HG03095 (cell line): ENCODE measurements around the gene ANK3.
"Not testable (repeated sequence)": the region's sequence is repeated elsewhere in the genome, so short reads cannot be mapped to it uniquely, and the experiment has no call there.

ENCODE experiments used
- ATAC-seq: cut with Tn5 transposase; IDR thresholded peaks from one replicate; pipeline ENCODE4 v1.9.1; 2021; ENCODE audit warnings: moderate library complexity; ENCODE audit not compliant: unreplicated experiment

Gene ANK3

DNA sequence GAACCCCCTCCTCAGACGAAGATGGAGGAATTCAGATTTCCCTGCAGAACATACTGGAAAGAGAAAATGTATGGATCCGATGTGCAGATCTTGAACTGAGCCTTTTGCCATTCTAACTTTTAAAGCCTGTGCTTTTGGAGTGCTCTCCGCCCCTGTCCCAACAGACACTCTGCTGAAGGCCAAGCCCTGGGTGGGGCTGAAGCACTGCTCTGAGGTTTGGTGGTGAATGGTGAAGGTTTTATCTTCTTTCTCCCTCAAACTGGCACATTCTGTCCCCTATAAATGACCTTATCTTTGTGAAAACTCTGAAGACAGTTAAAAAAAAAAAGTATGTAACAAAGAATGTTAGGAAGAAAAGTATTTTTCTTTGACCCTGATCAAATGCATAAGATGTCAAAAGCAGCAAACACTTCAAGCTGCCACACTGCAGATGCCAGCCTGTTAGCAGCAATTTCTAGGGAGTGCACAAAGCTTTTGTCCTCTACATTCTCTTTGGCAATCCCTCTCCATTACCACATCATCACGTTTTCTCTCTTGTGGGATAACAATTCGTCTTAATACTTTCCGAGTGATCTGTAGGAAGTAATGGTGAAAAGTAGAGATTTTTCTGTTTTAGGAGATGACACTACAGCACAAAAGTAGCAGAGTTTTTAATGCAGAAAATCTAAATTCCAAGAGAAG lies 346.0 kb downstream of the ANK3 start:
- ATAC-seq, result no peak

DNA sequence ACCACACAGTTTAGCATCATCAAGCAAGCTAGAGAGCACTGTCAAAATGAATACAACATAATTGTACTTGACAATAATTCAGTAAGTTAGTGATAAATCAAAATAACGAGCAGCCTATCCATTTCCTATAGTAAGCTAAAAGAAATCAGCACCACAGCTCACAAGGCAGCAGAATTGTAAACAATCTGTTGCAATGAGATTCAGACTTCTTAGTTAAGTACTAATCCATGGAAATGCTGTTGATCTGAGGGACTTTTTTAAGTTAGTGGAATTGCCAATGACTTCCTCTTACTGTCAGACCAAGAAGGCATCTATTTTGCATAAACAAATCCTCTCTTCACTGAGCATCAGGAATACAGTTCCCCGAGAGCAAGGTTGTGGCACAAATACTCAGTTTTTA lies 346.8 kb downstream of the ANK3 start:
- ATAC-seq, result no peak

DNA sequence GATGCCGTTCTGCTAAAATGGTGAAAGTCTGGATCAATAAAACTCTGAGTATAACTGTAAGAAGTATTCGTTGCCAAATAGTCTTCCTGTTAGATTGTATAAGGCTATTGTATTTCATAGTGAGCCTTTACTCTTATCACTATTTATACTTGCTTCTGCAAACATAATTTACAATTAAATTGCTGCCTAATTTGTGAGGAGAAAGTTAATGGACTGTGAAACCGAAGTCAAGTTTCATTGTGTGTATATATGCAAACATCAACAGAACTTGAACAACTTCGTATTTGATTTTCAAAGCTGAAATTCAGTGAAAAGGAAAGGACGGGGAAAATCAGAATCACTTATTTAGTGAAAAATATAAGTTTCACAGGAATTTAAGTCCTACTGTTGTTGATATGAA lies 347.4 kb downstream of the ANK3 start:
- ATAC-seq, result no peak

DNA sequence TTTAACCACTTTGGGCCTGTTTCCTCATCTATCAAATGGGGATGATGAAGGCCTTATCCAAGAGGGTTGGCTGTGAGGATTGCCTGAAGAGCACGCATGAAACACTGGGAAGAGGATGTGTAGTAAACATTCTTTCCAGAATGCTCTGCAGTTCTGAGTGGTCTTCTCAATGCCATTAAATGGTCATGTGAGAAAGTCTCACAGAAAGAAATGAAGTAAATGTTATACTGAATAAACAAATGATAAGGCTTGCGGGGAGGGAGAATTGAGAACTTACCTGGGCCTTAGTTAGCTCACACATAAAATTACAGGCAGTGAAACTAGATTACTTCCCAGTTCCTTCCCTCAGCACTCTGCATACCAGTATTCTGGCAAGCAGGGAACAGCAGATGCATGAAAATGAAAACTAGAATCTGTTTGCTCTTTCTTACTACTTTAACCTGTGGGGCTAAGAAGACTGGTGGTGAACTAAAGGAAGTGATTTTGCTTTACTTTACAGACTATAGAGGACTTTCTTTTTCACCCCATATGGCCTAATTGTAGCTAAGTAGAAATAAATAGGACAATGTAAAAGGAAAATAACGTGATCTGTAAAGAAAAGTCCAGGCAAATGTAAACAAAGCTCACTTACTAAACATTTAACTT lies 348.1 kb downstream of the ANK3 start:
- ATAC-seq, result no peak

DNA sequence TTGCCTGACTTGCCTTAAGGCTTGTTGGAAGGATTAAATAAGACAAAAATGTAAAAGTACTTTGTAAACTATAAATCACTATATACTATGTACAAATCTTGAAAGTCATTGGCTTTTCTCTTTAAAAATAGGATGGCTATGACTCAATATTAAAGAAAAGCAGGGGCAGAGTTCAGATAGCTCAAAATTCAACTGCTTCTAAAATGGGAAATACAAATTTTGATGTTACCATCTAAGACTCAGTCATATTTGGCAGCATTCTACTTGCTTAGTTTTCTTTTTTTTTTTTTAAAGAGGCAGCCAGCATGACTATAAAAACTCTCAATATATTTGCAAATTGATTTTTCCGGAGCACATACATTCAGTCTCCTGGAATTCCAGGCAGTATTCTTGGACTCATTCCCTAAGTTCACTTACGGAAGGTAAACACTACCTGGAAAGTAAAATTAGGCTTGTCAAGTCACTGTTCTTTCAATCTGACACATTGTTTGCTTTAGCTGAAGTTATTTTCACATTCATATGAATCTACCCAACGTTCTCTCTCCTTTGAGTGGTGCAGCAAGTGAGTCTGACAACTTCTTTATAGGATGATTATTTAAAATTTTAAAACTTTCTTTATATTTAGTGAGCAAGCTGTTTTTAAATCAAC lies 349.5 kb downstream of the ANK3 start:
- ATAC-seq, result no peak

DNA sequence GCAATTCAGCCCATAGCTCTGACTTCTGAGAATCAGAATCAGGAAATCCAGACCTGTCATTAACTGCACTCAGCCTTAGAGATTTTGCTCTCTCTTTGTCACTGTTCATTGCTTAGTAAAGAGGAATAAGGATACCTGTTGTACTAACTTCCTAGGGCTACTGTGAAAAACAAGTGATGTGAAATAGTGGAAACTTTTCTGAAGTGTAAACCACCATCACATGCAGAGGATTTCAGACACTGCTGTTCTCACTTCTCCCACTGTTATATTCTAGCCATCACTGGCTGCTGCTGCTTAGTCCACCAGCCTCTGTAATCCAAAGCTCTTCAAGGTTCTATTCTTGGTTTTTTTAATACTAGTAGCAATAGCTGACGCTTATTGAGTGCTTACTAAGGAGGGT lies 353.7 kb downstream of the ANK3 start:
- no peak for ATAC-seq

DNA sequence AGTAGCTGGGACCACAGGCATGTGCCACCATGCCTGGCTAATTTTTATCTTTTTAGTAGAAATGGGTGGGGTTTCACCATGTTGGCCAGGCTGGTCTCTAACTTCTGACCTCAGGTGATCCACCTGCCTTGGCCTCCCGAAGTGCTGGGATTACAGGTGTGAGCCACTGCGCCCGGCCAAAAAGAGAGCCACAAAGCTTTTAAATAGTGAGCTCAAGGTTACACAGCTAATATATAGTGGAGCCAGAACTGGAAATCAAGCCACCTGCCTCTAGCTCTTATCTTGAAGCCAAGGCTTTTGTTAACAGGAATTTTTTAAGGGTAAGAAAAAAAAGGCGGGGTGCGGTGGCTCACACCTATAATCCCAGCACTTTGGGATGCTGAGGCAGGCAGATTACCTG lies 354.3 kb downstream of the ANK3 start:
- not testable (repeated sequence) for ATAC-seq

DNA sequence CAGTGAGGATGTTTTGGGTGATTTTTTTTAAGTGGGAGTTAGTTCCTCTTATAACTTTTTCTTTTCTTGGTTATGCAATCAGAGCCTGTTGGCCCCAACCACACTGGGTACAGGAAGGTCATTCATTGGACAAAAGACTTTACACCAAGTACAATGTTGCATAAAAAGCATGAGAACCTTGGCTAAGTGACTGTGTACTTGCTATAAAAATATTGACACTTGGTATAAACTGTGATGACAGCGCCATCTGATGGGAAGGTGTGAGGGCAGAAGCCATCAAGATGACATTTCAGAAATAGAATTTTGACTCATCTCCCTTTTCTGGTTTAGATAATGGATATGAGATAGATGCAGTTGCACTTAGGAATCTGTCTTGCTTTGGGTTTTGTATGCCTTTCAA lies 357.0 kb downstream of the ANK3 start:
- no peak for ATAC-seq

DNA sequence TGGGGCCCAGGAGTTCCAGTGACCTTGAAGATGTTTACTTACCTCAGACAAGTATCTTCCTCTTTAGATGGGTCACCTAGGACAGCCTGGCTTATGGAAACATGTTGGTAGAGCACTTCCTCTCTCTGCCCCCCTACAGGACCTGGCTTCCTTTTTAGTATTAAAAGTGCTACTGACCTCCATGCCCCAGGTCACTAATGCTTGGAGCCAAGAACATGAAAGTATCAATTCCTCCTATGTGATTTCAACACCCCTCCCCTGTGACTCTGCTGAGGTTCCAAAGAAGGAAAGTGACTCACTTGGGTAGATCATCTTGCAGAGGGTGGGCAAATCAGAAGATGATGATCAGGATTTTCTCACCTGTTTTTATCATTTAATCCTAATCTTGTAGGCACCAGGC lies 358.0 kb downstream of the ANK3 start:
- ATAC-seq, result no peak

DNA sequence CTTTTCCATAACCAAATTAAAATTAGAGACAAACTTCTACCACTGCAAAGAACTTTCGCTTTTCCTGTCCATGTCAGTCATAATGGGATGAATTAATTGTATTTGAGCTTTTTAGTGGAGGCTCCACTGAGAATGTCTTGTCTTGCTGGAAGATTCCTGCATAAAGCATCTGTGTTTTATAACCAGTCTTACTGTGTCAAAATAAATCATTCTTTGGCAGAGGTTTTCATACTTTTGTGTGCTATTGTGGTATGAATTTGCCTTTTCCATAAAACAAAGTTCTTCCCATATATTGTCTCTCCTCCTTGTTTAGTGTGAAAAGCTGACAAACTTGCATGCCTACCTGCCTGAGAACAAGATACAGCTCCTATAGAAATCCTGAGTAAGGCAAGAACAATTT lies 358.5 kb downstream of the ANK3 start:
- ATAC-seq, result no peak

DNA sequence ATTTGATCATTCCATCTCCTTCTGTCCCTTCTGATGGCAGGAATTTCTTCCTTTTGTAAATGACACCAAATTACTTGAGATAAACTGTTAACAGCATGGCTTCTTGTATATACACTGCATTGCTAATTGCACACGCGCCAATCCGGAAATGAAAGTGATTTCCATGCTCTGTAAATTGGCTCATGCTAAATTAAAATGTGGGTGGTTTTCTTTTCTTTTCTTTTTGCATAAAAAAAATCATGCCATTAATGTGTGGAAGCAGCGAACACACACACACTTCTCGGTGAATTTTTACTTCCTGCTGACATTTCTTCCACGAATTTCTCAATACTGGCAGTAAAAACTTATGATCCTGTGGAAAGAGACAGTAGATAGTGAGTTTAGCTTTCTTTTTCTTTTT lies 360.2 kb downstream of the ANK3 start:
- ATAC-seq, result no peak

DNA sequence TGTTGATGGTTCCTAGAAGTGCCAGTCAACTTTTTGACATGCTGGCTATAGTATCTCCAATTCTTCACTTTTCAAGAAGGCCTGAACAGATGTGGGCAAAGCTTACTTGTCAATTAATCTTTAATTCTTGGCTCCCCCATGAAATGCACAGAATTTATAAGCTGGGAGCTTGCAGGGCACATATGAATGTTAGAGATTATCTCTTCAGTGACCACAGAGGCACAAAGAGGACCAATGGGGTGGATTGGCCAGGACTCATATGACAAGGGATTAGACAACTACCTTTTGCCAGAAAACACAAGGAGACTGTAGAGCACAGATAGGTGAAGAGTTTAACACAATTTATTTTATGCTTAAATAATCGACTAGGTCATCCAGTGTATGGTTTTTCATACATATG lies 361.6 kb downstream of the ANK3 start:
- ATAC-seq, result no peak

DNA sequence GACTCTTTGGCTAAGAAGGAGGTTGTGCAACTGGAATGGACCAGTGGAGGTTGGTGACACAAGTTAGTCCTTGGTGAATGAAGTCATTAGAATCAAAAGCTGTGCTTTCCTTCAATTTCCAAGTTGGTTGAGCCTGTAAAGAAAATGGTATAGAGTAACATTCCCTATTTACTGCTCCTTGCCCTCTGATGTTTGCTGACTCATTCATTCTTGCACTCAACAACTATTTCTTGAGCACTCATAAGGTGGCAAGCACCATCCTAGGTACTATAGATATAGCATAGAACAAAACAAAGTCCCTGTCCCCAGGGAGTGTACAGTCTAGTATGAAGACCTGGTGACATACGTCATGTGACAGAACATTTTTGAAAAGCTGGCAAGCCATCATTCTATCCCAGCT lies 364.4 kb downstream of the ANK3 start:
- no peak for ATAC-seq

DNA sequence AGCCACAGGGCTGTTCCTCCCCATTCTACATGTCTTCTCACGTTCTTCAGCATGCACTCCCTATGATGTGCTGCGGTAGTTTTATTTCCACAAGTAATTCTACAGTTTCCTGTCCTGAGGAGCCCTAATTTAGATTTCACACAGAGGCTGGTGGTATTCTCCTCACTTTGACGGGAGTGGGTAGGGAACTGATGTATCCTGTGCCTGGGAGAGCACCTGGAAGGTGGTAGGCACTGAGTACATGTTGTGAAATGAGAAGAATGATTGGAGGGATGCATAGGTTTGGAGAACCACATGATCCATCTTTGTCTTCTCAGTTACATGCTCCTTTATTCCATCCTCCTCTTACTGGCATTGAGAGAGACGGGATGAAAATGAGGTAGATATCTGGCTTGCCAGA lies 365.2 kb downstream of the ANK3 start:
- no peak for ATAC-seq

DNA sequence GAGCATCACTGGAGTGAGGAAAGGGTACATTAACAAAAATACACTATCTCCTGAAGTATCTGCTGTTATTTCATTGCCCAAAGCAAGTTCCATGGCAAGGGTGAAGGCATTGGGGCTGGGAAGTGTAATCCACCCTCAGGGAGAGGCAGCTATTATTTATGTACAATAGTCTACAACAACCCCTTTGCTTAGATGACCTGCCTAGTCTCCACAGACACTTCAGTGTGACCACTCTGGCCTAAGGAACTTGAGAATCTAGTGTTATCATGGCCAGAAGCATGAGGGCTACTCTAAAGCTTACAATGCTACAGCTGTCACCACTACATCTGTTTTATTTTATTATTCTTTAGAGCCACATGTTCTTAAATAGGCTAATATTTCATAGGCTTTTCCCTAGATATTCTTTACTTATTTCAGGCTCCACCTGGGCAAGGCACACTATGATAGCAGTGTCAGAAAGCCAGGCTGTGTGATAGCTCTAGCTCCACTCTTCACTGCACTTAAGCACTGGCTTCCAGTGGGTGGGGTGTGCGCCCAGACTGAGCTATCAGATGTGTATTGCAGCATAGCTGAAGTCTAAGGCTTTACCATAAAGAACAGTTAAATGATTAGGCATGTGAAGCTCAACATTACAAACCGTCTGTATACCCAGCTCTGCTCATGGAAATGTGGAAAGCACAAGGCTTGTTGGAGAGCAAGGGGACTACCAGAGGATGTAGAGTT lies 366.4 kb downstream of the ANK3 start:
- no peak for ATAC-seq

DNA sequence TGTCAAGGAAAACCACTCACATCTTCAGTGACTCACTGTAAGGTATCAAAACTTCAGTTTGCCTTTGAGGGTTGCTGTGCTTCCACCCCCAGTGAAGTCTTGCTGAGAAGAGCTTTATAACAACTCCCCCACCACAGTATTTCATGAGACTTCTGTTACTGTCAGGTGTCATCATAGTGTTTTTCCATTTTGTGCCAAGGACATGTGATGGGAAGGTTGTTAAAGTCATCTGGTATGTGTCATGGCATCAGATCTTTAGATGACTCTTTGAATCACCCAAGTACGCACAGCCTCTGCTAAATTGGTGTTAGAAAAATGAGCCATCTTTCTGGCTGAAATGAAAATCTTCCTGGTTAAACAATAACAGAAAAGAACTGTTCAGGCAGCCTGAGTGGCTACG lies 368.3 kb downstream of the ANK3 start:
- ATAC-seq, result no peak

DNA sequence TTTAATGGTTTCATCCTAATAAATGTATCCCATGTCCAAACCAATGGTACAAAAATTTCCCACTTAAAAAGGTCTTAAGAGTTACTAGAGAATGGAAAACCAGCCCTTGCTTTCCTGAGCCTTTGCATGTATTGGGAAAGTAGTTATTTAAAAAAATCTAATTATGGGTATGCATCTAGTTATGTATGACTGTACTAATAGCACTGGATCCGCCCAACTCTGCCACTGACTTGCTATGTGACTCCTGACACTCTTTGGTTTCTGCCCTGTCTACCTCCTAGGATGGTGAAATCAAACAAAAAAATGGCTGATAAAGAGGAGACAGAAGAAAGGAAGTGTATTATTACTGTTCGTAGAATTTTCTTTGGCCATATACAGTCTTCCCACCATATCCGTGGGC lies 372.9 kb downstream of the ANK3 start:
- no peak for ATAC-seq

DNA sequence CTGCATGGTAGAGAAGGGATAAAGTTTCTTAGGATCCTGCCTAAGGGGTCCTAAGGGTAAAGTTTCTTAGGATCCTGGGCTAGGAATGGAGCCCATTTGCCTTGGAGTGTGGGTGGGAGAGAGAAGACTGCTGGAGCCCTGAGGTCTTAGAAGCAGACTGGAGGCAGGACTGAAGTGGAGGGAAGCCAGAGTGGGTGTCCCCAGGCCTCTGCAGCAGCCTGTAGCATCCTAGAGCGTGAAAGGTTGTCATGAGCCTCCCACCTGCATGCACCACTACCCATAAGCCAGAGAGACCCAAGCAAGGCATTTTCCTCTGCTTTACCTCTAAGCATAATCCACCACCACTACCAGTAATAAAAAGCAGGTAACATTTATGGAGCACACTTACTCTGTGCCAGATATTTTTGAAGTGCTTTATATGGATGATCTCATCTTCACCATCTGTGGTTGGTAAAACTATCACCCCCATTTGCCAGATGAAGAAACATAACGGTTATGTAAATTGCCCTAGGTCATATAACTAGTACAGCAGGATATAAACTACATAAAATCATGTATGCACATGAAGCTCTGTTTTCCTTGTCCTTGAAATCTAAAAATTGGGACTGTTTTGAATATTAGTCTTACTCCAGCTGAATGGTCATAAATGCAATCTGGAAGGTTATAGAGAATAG lies 379.8 kb downstream of the ANK3 start:
- ATAC-seq, result no peak

DNA sequence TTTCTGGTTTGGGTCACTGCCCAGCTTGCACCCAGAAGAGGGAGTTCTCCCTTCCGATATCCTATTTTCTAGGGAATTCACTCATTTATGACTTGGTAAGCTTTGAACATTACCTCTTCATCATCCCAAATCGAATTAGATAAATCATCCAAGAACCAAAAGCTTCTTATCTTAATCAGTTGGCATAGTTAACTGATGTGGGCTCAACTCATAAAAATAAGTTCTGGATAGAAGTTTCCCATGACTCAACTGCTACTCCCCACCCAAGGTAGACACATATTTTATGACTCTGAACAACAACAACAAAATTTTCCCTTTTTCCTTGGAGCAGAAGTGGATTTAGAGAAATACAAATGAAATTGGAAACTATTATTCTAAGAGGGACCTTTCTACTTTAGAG lies 380.4 kb downstream of the ANK3 start:
- ATAC-seq, result no peak

DNA sequence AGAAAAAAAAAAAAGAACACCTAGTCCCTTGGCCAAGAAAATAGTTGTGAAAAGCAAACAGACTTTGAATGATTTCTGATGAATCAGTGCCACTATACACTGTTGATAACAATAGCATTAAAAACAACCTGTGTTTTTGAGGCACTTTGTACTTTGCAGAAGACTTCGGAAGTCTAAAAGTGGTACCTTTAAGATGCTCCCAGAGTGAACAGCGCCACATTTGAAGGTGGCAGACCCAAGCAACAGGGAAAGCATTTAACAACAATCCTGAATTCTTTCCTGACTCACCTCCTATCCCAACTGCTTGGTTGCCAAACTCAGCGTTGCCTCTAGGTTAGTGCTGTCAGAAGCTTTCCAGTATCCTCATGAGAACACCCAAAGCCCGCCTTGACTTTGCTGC lies 380.9 kb downstream of the ANK3 start:
- no peak for ATAC-seq

DNA sequence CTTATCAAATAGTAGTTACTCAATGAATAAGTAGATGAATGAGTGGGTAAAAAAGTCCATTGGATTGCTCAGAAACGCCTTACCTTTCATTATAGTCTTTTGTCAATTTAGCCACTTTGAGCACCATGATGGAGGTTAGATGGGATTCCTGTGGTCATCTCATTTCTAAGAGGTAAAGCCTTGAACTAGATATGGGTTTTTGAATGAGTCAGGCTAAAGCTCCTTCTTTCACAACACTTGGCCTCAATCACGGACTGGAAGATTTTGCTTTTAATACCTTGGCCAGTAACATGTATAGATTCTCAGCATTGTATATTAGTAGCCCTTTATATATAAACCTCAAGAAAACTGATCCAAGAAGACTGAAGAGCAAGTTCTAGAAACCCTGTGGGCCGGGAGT lies 383.6 kb downstream of the ANK3 start:
- no peak for ATAC-seq
